ENCODE results near the gene ABCB8.

- TF ChIP-seq CTCF (IDR thresholded peaks at IDR 0.05) (no peak), POLR2A (IDR thresholded peaks at IDR 0.05) (no peak), EP300 (IDR thresholded peaks at IDR 0.05) (no peak)
Observed at GRCh38 chr7:151061213-151062110, 33.2 kb downstream of the ABCB8 start.

Data from tibial nerve (tissue), 4 donors.